GM19438 (cell line): ENCODE measurements around the gene KRT72.

Source experiments
- ATAC-seq: cut with Tn5 transposase; IDR thresholded peaks from one replicate; pipeline ENCODE4 v1.9.1; 2021; ENCODE audit warnings: low read depth; ENCODE audit not compliant: unreplicated experiment

Gene KRT72

GRCh38 chr12:52600941-52601481 is at the start of gene KRT72:
KRT72 (minus strand) TSS chr12:52601463; CDS start chr12:52601452, 11 bp downstream.
- ATAC-seq: no peak

DNA sequence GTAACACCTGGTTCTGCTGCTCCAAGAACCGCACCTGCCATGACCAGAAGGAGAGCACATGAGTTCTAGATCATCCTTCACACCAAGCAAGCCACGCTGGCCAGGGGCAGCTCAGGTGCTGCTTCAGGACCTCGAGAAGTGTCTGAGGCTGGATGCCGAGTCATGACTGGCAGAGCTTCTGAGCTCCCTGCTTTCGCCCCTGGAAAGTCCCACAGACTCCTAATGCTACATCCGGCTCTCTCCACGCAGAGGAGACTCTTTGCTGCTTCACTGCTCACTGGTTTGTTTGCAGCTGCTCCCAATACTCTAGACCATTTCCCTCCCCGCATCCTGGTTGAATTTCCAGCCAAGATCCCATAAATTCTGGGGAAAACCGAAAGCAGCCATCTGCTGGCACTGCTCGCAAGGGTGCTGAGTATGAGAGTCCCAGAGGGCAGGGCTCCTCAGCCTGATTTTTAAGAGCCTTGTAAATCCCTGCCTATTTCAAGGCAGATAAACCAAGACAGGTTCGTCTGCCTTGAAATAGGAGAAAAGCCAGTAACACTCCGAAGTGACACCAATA is 49.3 kb upstream of the KRT72 start:
- no peak for ATAC-seq

GRCh38 chr12:52649066-52649465 is 47.8 kb upstream of the KRT72 start:
- ATAC-seq: no peak

GRCh38 chr12:52648012-52648550 is 46.8 kb upstream of the KRT72 start:
- no peak for ATAC-seq

GRCh38 chr12:52647601-52648000 is 46.3 kb upstream of the KRT72 start:
- ATAC-seq: no peak

- ATAC-seq: no peak
Observed at GRCh38 chr12:52646613-52647012, 45.4 kb upstream of the KRT72 start.

DNA sequence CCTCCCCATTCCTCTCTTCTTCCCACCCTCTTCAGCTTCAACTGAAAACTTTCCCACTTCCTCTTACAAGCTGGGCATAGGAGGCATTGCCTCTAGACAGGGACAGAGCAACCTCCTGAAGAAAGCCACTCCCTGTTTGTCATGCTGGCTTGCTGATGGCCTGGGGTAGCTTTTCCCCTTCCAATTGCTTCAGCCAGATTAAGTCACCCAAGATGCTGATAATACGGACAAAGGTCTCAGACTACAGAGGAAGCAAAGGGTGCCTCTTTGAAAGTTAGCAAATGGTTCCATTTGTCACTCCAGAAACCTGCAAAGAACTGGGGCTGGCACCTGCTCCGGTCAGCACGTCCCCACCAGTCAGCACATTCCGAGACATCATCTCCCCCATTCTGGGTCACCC is 44.7 kb upstream of the KRT72 start:
- no peak for ATAC-seq

GRCh38 chr12:52645120-52645761 is 44.0 kb upstream of the KRT72 start:
- ATAC-seq: no peak

DNA sequence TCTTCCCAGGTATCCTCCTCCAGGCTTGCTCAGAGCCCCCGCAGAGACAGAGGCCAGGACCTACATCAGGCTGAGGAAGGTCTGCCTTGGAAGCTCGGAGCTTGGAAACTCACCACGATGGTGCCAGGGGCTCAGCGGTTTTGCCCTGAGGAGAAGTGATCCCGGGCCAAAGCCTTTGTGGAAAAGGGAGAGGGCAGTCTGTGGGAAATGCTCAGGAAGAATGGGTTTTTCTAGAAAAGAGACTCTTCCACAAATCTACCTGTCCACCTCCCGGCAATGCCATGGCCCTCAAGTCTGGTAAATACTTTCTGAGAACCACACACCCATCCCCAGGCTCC is 42.8 kb upstream of the KRT72 start:
- no peak for ATAC-seq

DNA sequence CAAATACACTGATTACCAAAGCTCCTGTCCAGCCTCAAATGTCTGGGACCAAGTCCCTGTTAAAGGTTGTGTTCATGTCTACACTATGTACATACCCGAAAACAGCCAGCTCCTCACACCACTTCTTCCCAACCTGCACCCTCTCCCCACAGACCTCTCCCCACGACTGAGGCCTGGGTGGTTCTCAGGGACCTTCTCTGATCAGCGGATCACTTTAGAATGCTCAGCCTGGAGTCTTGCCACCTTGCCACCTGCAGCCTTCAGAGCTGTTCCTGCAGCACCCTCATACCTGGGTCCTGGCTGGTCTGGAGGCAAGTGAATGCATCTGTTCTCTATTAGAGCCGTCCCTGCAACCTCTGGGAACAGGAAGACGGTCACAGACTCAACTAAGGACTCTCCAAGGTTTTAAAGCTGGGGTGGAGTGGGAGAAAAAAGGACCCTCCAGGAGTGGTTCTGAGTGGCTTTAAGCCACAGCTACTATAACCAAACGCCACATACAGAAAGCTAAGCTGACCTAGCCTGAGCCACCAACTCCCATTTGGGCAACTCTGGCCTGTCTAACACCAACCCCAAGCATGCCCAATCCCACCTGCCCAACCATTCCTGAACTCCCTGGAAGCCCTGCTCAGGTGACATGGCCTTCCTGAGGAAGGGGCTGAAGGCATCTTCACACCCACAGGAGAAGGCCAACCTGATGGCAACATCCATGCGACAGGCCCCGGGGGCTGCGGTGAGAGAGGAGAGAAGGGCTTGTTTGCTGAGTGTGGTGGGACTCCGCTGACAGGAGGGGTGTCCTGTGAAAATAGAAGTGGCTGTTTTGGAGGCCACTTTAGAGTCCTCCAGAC is 42.2 kb upstream of the KRT72 start:
- ATAC-seq: no peak

DNA sequence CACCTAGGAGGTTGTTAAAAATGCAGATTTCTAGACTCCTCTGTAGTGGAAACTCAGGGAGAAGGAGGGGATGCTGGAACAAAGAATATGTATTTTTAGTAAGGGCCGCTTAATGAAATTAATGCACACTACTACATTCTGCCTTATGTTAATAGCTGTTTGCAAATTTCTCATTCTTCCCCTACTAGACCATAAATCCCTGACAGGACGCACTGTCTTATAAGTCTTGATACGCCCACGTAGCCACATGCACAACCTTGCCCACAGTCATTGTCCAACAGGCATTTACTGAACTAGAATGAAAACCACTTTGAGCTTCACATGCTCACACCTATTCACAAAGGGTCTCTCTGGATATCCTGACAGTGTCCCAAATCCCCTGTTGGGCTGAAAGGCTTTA is 40.2 kb upstream of the KRT72 start:
- no peak for ATAC-seq

DNA sequence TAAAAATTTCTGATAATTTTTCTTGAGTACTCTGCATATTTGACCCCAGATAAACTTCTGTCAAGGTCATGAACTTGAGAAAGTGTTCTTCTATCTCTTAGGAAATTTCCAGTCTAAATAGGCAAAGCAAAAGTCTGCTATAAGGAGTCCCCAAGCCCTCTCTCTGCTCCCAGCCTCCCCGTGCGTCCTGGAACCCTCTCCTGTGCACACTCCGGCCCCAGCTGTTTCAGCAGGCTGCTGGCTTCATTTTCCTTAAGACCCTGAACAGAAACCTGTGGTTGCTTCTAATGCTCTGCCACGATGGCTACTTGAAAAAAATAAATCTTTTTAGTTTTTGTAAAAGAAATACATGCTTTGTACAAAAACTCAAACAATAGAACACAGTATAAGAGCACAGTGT is 36.0 kb upstream of the KRT72 start:
- ATAC-seq: no peak

DNA sequence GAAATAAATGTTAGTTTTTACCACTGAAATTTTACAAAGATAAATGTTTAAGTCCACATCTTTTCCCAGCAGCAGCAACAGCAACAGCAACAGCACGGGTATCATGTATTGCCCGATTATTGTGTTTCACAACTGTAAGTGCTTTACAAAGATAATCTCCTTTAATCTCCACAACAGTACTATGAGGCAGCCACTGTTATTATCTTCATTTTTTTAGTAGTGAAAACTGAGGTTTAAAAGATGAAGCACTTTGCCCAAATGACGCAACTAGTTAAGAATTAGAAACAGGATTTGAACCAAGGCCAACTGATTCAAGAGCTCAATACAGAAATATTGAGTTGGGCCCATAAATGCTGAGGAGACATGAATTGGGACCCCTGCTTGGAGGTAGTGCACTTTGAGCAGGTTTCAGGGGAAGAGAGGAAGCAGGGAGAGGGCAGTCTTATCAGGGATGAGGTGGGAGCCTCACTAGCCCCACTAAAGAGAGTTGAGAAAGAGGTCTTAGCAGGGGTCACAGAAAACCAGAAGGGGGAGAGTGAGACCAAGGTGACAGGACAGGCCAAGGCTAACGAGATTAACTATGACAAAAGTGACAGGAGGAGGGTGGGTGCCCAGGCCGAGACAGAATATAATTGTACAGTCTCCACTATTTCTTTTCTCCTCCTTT is 35.5 kb upstream of the KRT72 start:
- no peak for ATAC-seq

DNA sequence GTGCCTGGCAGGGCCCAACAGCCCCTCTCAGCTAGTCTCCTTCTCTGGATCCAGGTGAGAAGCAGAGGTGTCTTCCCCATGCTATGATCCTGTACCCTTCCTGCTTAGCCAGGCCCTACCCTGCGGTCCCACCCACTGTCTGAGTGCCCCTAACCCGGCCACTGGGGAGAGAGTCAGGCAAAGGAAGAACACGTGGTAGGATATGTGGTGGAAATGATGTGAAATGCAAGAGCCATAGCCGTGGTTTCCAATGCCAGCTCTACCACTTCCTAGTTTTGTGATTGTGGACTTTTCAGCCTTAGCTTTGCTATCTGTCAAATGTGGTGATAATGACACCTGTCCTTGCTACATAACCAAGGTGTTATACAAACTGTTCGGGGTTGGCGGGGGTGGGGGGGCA is 34.9 kb upstream of the KRT72 start:
- no peak for ATAC-seq

- ATAC-seq: no peak
Observed at GRCh38 chr12:52634266-52635056, 33.2 kb upstream of the KRT72 start.

GRCh38 chr12:52633383-52633782 is 32.1 kb upstream of the KRT72 start:
- ATAC-seq: no peak

GRCh38 chr12:52632656-52633055 is 31.4 kb upstream of the KRT72 start:
- ATAC-seq: no peak

DNA sequence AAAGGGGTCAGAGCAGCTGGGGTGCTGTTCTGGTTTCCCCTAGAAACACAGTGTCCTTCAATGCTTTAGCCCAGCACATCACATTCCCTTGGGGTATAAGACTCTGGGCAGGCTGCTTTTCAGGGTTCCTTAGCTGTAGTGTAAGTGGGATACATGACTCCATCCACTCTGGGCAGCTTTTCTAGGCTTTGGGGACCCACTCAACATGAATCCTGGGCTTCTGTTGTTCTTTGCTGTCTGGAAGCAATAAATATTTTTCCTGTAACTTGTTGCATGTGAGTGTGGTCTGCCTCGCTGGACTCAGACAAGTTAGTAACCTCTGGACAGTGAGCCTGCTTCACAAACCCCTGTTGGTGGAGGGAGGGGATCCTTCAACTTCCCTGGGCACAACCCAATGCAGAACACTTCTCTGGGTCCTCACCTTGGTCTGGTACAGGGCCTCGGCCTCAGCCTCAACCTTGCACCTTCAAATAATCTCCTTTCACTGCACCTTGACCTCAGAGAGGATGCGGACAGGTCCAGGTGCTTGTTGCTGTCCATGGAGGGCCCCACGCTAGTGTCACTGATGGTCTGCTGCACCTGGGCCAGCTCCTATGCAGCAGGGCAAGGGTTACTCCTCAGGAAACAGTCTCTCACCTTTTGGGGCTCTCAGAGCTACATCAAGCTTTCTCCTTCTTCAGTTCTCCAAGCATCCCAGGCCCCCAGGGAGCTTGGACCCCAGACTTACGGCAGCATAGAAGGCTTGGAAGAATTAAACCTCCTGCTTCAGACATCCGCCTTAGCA is 30.6 kb upstream of the KRT72 start:
- ATAC-seq: no peak

- ATAC-seq: no peak
Observed at GRCh38 chr12:52631264-52631663, 30.0 kb upstream of the KRT72 start.
